HG02973 (cell line): Measurements from ENCODE around the gene SEMA7A.
"Not testable (repeated sequence)": the region's sequence is repeated elsewhere in the genome, so short reads cannot be mapped to it uniquely, and the experiment has no call there.

ENCODE experiments used
- ATAC-seq: cut with Tn5 transposase; IDR thresholded peaks from one replicate; pipeline ENCODE4 v1.9.1; 2021; ENCODE audit warnings: moderate library complexity; ENCODE audit not compliant: unreplicated experiment

SEMA7A gene

DNA sequence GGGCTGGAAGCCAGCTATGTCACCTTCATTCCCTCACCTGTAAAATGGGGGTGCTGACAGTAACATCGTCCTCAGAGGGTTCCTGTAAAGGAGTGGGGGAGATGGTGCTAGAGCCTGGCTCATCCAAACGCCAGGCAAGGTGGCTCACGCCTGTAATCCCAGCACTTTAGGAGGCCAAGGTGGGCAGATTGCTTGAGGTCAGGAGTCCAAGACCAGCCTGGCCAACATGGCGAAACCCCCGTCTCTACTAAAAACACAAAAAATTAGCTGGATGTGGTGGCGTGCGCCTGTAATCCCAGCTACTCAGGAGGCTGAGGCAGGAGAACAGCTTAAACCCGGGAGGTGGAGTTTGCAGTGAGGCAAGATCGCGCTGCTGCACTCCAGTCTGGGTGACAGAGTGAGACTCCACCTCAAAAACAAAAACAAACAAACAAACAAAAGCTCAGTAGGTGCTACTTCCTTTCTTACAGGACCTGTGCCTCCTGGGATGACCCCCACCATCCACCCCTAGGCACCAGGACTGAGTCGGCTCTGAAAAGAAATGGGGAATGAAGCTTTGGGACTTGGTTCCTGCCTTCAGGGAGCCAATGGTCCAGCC is 43.6 kb downstream of the SEMA7A start:
- not testable (repeated sequence) for ATAC-seq

DNA sequence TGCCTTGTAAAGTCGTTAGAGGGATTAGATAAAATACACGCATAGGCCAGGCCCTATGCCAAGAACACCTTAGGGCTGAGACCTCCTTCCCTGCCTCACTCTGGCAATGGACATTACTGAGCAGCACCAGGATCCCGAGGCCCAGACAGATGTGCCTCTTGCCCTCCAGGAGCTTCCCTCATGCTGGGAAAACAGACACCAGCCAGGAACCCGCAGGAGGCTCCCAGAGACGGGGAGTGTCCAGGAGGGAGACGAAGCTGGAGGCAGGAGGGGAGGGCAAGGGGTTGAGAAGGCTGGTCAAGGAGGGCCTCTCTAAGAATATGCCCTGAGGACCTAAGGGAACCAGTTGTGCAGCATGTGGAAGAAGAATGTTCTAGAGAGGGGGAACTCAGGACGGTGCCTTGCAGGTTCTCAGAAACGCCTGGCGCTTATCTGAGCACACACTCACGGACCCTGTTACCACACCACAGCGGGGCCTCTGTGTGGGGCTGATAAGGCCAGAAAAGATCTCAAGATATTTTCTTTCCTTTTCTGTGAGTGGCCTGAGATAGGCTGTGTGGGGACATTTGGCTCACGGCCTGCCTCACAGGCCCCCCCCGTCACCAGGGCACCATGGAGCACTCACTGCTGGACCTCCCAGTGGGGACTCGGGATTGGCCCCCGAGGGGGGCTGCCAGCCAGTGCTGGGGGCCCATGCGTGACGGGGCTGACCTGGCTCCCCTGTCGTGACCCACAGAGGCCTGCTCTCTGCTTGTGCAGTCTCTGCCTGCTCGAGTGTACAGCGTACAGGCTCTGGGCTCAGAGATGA is 44.3 kb downstream of the SEMA7A start:
- no peak for ATAC-seq

DNA sequence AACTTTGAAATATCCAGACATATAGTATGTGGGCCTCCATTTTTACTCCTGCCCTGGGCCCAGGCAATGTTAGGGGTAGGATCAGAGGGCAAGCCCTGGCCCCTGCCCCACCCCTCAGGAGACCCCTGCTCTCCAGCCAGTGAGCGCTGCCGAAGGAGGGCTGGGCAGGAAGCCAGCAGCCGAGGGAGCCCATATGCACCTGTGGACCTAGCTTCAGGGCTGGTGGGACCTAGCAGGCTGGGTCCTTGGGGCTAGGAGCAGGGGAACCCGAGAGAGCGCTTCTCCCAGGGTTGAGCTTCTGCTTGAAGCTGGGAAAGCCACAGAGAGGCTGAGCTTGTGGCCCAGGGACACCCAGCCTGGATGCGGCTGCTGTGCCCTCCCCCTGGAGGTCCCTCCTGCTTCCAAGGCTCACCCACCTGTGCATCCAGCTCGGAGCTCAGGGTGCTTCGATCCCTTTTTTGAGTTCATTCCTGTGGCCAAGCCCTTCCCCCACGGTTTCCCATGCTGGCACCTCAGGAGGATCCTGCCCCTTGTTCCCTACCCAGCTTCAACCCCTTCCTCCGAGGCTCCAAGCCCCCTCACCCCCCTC is 45.3 kb downstream of the SEMA7A start:
- ATAC-seq: no peak

DNA sequence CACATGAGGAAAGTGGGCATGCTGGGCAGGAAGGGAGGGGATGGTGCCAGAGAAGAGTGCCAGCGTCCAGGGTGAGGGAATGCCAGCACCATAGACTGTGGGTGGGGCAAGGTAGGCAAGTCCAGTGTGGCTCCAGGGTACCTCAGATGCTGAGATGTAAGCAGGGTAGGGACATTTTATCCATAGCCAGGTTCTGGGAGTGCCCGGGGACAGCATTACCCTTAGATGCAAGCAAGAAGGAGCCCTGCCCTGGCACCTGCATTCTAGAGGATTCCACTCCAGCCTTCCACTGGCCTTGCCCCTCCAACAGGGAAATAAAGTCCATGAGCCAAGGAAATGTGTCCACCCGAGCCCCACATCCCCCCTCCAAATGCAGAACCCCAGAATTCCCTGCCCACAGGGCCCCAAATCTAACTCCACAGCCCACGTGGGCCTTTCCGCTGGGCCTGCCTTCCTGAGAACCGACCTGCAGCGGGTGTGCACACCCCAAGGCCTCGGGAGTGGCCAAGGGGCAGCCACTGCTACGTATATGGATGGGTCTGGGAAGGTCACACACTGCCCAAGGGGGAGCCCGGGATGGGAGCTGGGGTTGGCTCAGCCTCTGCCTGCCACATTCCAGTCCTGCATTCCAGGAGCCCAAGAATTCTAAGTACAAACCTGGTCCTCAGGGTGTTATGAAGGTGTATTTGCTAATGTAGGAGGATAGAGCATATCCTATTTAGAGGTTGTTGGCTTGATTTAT is 46.0 kb downstream of the SEMA7A start:
- no peak for ATAC-seq

DNA sequence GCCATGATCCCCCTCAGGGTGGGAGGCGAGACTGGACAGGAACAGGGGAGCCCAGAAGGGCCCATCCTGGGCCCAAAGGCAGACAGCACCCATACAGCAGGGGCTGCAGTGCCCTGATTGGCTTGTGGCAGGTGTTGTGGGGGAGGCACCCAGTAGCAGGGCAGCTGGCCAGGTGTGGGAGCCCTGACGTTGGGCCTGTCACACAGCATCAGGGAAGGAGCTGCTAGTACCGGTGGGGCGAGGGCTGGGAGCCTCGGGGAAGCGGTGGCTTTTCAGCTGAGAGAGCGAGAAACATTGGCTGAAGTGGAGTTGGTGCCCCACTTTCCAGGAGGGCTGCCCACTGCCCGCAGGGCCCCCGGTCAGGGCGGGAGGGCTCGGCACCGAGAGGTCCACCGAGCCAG is 46.6 kb downstream of the SEMA7A start:
- ATAC-seq: no peak

DNA sequence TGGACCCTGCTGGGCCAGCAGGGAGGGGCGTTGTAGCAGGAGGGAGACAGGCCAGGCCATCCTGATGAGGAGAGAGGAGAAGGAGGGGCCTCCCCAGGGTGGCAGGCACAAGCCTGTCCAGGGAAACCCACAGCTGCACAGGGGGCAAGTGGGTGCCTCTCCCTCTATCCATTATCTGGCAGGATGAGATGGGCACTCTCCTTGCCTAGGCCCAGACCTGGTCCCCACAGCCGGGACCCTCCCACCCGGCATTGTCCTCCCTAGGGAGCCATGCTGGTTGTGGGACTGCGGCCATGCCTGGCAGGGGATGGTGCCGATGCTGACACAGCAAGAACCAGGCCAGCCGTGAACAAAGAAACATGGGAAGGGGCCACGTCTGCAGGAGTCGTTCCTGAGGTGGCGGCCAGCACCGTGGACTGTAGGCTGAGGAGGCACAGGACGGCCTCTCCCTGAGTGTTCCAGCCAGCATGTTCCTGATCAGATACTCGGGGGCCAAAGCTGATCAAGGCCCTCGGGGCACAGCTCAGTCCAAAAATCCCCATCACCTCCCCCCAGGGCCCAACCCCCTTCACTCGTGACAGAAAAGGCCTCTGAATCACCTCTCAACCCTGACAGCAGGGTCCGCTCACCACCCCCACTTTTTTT is 47.1 kb downstream of the SEMA7A start:
- ATAC-seq: no peak

DNA sequence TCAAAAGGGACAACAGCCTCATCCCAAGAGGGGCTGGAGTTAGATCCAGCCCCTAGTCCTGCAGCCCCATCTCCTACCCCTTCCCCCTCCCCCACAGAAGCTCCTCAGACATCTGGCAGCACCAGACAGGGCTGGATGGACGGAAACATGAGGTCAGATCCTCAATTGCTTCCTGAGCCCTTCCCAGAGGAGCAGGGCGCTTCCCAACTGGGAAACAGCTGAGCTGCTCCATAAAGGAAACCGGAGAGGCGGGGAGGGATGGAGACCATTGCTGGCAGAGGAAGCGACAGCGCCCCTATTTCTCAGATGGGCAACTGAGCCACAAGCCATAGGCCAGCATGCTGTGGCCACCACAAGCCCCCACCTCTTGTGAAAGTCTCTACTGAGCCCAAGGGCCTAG is 48.0 kb downstream of the SEMA7A start:
- ATAC-seq: no peak

DNA sequence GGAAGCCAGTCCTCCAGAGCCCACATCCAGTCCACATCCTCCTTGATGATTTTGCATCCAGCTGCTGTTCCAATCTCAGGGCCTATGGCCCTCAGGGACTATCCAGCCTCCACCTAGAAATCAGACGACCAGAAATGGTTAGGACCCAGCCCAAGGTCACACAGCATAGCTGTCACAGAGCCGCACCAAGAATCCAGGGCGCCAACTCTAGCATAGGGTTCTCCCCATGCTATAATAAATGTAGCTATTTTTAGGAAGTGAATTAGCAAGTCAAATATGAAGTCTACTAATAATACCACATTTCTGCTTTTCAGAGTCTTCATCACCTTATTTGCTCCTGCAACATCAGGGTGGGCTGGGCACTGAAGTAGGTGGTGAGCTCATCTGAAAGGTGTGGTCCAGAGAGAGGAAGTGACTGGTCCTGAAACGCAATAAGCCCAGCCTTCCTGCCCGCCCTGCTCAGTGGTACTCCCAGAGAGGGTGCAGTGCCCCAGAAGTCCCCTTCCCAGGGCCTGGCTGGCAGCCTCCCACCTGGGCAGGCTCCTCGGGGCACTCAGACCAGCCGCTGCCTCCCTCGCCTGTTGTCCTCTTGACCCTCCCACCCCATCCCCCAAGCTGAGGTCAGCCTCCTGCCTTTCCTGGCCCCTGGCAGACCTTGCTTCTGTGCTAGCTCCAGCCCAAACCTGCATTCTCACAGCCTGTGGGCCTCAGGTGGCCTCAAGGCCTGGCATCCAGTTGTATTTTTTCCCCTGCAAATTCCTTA is 48.7 kb downstream of the SEMA7A start:
- peak; percentile 48 for ATAC-seq

DNA sequence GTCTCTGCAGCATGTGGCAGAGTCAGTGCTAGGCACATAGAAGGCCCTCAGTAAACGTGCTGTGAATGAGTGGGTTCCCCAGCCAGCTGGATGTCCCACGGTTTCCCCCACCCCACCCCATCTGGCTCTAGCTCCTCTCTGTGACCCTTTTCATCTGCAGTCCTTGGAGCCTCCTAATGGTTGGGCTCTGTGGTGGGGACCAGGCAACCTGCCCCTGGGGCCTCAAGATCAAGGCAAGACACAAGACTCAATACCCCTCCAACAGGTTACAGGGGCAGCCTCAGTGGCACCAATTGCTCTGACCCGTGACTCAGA is 49.2 kb downstream of the SEMA7A start:
- ATAC-seq: no peak

DNA sequence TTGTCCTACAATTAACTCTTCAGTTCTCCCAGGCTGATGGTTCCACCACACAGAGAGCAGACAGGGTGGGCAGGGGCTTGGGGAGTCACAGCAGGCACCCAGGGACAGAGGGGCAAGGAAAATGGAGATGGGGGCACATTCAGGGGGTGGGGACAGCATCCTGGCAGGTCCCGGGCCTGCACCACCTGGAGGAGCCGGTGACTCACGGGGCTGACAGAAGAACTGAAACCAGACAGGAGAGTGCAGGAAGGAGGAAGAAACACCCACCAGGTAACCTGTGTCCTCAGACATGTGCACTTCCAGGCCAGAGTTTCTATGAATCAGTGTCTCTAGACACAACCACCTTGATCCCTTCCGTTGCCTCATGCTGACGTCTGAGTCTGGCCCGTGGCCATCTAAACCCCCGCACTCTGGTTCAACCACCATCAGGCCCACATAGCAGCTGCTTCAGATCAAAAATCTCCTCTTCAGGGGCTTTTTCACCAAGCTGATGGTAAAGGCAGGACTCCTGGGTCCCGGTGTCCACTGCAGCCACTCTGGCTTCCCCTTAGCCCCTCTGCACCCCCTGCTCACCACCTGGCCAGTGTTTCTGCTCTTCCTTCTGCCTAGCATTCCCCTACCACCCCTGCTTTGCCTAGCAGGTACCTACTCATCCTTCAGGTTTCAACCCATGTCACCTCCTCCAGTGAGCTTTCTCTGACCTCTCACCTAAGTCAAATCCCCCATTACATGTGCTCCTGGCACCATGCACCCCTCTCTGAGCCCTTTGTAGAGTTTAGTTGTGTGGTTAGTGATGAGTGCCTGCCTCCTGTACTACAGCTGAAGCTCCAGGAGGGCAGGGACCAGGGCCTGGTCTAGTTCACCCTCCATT is 49.8 kb downstream of the SEMA7A start:
- peak; percentile 43 for ATAC-seq

DNA sequence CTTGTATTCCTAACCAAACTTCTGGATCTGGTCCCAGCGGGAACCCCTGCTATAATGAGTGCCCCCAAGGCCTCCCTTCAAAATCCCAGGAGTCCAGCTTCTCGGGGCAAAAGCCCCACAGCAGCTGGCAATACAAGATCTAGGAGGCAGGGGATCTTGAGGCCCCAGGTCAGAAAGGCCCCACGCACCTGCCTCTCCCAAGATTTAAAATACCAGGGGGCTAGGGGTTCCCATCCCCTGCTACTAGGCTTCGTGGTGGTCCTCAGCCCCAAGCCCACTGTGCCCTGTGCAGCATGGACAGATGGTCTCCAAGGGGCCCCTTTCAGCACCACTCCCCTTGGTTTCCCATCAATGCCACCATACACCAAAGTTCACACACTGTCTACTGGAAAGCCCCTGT is 50.5 kb downstream of the SEMA7A start:
- no peak for ATAC-seq

DNA sequence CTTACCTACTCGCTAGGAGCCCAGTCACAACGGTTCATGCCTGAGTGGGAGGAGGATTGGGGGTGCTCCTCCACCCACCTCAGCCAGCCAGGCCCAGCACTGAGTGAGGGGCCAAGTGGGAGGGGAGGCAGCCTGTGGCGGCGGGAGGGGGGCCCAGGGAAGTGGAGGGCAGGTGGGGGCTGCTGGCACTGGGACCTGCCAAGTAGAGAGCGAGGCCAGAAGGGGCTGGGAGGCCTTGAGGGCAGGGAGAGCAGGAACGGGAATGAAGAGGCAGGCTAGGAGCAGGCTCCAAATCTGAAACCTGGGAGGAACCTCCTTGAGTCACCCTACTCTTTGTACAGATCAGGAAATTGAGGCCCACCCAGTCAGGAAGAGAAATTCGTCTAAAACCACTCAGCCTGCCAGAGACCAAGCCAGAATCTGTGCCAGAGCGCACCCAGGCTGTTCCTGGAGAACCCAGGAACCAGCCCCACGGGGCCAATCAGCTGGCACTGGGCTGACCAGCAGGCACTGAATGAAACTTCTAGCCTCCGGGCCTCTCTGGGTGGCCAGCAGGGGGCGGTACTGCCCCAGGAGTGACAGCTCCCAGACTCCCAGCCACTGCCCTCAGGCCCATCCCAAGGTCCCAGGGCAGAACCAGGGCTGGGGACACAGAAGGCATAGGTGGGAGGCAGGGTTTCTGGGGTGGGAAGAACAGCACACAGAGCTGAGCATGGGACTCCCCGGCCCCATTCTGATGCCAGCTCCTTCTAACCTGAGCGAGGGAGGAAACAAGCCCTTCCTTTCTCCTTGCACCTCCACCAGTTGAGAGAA is 51.5 kb downstream of the SEMA7A start:
- no peak for ATAC-seq

DNA sequence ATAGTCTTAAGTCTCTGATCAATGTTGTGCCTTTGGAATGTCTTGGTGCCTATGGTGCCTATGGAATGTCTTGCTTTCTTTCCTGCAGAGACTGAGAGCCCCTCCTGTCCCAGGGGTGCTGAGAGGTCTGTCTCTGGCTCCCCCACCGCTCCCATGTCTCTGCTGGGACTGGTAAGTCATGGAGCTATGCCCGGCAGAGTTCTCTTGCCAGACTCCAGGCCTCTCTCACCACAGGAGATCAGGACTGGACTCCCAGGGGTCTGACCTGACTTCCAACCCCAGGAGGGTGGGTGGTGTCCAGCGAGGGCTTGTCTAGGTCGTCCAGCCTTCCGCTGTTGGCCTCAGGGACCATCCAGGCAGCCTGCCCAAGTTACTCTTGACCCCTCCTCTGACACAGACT is 52.3 kb downstream of the SEMA7A start:
- ATAC-seq: no peak

DNA sequence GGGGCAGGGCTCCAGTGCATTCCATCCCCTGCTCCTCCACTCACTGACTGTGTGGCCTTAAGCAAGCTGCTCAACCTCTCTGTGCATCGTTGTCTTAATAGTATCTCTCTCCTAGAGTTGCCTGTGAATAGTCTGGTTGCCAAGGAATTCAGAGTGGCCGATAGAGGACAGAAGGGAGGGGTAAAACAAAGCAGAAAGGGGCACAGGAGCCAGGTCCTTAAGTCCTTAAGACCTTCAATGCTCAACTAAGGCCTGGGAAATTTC is 52.6 kb downstream of the SEMA7A start:
- ATAC-seq: no peak

DNA sequence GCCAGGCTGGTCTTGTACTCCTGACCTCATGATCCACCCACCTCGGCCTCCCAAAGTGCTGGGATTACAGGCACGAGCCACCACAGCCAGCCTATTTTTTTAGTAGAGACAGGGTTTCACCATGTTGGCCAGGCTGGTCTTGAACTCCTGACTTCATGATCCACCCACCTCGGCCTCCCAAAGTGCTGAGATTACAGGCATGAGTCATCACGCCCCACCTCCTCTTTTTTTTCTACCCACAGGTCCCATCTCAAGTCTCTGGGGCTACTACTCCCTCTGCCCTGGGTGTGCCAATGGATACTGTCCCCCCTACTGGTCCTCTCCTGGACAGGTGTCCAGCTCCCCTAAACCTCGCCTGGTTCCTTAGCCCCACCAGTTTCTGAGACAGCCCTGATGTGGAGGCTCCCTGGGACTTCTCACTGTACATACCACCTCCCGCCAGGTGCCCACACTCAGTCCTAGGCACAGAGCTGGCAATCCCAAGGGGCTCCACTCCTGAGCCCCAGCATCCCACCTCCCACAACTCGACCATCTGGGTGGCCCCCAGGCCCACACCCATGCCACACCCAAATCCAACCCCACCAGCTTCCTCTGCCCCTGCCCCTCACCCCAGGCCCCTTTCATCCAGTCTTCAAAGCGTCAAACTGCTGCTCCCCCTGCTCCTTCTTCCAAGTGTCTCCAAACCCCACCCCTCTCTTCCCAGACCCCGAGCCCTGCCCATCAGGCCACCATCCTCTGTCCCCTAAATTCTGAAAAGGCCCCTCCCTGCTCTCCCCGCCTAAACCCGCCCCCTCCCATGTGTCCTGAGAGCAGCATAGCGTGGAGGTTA is 53.2 kb downstream of the SEMA7A start:
- no peak for ATAC-seq

DNA sequence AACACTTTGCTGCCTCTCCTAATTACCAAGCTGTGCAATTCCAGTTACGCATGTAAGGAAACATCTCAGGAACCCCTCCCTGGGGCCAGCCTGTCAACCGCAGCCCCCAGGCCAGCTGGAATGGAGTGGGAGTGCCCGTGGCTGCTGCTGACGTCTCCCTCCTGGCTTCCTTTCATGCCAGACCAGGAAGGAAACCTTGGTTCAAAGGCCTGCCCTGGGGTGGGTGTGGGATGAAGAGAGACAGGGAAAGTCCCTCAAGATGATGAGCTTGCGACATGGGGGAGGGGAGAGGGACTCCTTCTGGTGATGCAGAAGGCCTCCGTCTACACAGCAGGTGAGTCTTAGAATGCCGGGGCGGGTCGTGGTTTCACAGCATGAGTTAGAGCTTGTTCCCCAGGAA is 54.9 kb downstream of the SEMA7A start:
- no peak for ATAC-seq

DNA sequence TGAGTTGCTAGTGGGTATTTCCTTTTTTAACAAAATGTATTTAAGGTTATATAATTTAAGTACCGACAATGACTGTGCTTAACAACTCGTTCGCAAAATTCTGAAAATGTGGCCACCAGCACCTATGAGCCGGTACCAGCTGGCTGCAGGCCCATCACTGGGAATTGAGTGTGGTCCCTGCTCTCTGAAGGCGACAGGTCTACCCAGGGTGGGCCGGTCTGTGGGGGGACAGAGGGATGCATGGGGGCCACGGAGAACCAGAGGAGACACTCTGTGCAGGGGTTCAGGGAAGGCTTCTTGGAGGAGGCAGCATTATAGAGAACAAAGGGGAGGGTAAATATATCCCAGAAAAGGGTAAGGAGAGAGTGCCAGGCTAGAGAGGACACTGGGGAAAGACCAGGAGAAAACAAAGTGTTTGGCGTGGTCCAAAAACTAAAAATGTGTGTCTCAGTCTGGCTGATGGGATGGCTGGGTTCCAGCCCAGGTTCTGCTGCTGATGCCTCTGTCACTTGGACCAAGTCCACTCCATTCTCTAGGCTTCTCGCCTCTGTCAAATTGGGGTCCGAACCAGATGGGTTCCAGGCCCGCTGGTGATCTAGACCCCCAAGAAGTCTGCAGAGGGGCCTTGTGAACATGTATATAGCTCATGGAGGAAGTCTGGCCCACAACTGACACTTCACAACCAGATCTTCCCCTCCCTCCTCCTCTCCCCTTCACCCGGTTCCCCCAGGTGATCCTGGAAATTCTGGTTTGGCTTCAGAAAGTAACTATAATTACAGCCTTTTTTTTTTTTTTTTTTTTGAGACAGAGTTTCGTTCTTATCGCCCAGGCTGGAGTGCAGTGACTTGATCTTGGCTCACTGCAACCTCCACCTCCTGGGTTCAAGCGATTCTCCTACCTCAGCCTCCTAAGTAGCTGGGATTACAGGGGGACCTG is 55.7 kb downstream of the SEMA7A start:
- no peak for ATAC-seq
